HG03039 (cell line): ENCODE results near the gene SASH1.
A peak's percentile ranks its signal among the peaks of the same experiment; 100 is the strongest.

Experiments
- ATAC-seq: cut with Tn5 transposase; IDR thresholded peaks from one replicate; pipeline ENCODE4 v1.9.1; 2021; ENCODE audit warnings: mild to moderate bottlenecking, moderate library complexity; ENCODE audit not compliant: unreplicated experiment

Gene SASH1

GRCh38 chr6:148538261-148539190, 195.9 kb downstream of the SASH1 start:
- no peak for ATAC-seq

- ATAC-seq = no peak
Observed at GRCh38 chr6:148543540-148543939, 200.9 kb downstream of the SASH1 start.

GRCh38 chr6:148544421-148544820, 201.8 kb downstream of the SASH1 start:
- ATAC-seq = no peak

- no peak for ATAC-seq
Observed at GRCh38 chr6:148545901-148546300, 203.3 kb downstream of the SASH1 start.

- ATAC-seq = no peak
Observed at GRCh38 chr6:148547110-148547509, 204.5 kb downstream of the SASH1 start.

GRCh38 chr6:148548065-148548748, 205.6 kb downstream of the SASH1 start:
- no peak for ATAC-seq

- no peak for ATAC-seq
Observed at GRCh38 chr6:148548749-148549140, 206.1 kb downstream of the SASH1 start.

- no peak for ATAC-seq
Observed at GRCh38 chr6:148550569-148550968, 207.9 kb downstream of the SASH1 start.

GRCh38 chr6:148551226-148551625, 208.6 kb downstream of the SASH1 start:
- ATAC-seq = no peak

GRCh38 chr6:148556410-148556809, 213.8 kb downstream of the SASH1 start:
- no peak for ATAC-seq

GRCh38 chr6:148557796-148558321, 215.2 kb downstream of the SASH1 start:
- ATAC-seq = no peak

- peak; percentile 79 for ATAC-seq
Observed at GRCh38 chr6:148559848-148560433, 217.3 kb downstream of the SASH1 start.

- no peak for ATAC-seq
Observed at GRCh38 chr6:148561629-148562028, 219.0 kb downstream of the SASH1 start.

GRCh38 chr6:148563066-148563465, 220.4 kb downstream of the SASH1 start:
- no peak for ATAC-seq

GRCh38 chr6:148564494-148565035, 221.9 kb downstream of the SASH1 start:
- no peak for ATAC-seq

GRCh38 chr6:148565321-148565926, 222.8 kb downstream of the SASH1 start:
- ATAC-seq = no peak

- ATAC-seq = peak; percentile 72
Observed at GRCh38 chr6:148565930-148566663, 223.5 kb downstream of the SASH1 start.

GRCh38 chr6:148566664-148567350, 224.2 kb downstream of the SASH1 start:
- peak; percentile 41 for ATAC-seq

GRCh38 chr6:148570456-148570855, 227.8 kb downstream of the SASH1 start:
- ATAC-seq = no peak
